ENCODE data around the gene GXYLT1.

Gene GXYLT1

GRCh38 chr12:42167711-42168110, 23.0 kb upstream of the GXYLT1 start:
- no peak for TF ChIP-seq REST (IDR thresholded peaks at IDR 0.05; ENCODE audit: insufficient replicate concordance, low read depth)
- no peak for TF ChIP-seq SPI1 (IDR thresholded peaks at IDR 0.05; ENCODE audit: borderline replicate concordance, low read depth)
- no peak for TF ChIP-seq POLR2AphosphoS5 (IDR thresholded peaks at IDR 0.05; ENCODE audit: low read depth)
- TF ChIP-seq CTCF (IDR thresholded peaks at IDR 0.05; ENCODE audit: insufficient read depth, low read length), result no peak
- TF ChIP-seq GABPA (IDR thresholded peaks at IDR 0.05; ENCODE audit: low read depth), result no peak
- Histone ChIP-seq H3K27me3 (ENCODE audit: insufficient read depth, poor library complexity, severe bottlenecking) (no peaks in the 10 kb centered on the region), H3K4me3 (replicated peaks; ENCODE audit: insufficient read depth, low read length) (no peak overlapping the region), H3K27ac (replicated peaks) (no peak overlapping the region)
- DNase-seq (ENCODE audit: low read depth in 1 of 2, low spot score in 1 of 2), result no peak

DNA sequence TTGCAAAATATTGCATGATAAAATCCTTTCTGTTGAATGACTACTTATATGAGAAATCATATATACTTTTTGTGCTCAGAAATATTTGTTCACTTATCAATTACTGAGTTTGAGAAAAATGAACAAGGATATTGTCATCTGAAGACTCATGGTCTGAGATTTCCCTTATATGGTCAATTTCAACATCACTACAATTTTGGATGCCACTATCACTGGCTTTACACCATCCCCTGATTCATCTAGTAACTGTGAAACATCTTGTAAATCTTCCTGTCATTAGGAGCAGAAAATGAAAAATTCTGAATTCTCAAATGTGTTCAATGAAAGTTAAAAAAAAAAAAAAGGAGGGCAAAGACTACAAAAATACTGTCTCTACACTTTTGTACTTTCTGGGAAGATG, 21.8 kb upstream of the GXYLT1 start:
- no peak overlapping the region for H3K4me3 ChIP-seq (replicated peaks; ENCODE audit: insufficient read depth, low read length)
- DNase-seq (ENCODE audit: low read depth in 1 of 2, low spot score in 1 of 2), result no peak
- TF ChIP-seq REST (IDR thresholded peaks at IDR 0.05; ENCODE audit: insufficient replicate concordance, low read depth) (no peak), POLR2AphosphoS5 (IDR thresholded peaks at IDR 0.05; ENCODE audit: low read depth) (no peak), SPI1 (IDR thresholded peaks at IDR 0.05; ENCODE audit: borderline replicate concordance, low read depth) (no peak), CTCF (IDR thresholded peaks at IDR 0.05; ENCODE audit: insufficient read depth, low read length) (no peak), GABPA (IDR thresholded peaks at IDR 0.05; ENCODE audit: low read depth) (no peak)

GRCh38 chr12:42163913-42164312, 19.2 kb upstream of the GXYLT1 start:
- Histone ChIP-seq H3K4me3 (replicated peaks; ENCODE audit: insufficient read depth, low read length) (no peak overlapping the region), H3K27ac (replicated peaks) (no peak overlapping the region), H3K27me3 (ENCODE audit: insufficient read depth, poor library complexity, severe bottlenecking) (no peaks in the 10 kb centered on the region)
- DNase-seq (ENCODE audit: low read depth in 1 of 2, low spot score in 1 of 2), result no peak
- TF ChIP-seq POLR2AphosphoS5 (IDR thresholded peaks at IDR 0.05; ENCODE audit: low read depth) (no peak), REST (IDR thresholded peaks at IDR 0.05; ENCODE audit: insufficient replicate concordance, low read depth) (no peak), CTCF (IDR thresholded peaks at IDR 0.05; ENCODE audit: insufficient read depth, low read length) (no peak), GABPA (IDR thresholded peaks at IDR 0.05; ENCODE audit: low read depth) (no peak), SPI1 (IDR thresholded peaks at IDR 0.05; ENCODE audit: borderline replicate concordance, low read depth) (no peak)

More for the DNA sequence above, 21.8 kb upstream of the GXYLT1 start:
- H3K27ac ChIP-seq (replicated peaks), result no peak overlapping the region
- H3K27me3 ChIP-seq (ENCODE audit: insufficient read depth, poor library complexity, severe bottlenecking), result no peaks in the 10 kb centered on the region
